Sigmoid colon (tissue), 7 donors: Measurements from ENCODE around the gene GBX1. TPM values are rescaled to one million over a fixed set of nuclear protein-coding genes. Genes with fewer than 3 reads are reported as not detected.
A peak's percentile ranks its signal among the peaks of the same experiment; 100 is the strongest.

Source experiments
- DNase-seq: peaks from one replicate; pipeline ENCODE4 v3.0.0-alpha.2; 2019
- H3K27ac ChIP-seq, 4 donors: fragments of 200-600 bp; sonication (generic); one replicate each; pipeline ENCODE4 v1.5.1; 2016 to 2019; ENCODE audit warnings: mild to moderate bottlenecking in 1 of 4
- H3K27me3 ChIP-seq, 3 donors: fragments of 200-600 bp; sonication (generic); one replicate each; pipeline ENCODE4 v1.5.1; 2019; ENCODE audit warnings: mild to moderate bottlenecking in 1 of 3
- H3K36me3 ChIP-seq, 4 donors: fragments of 200-600 bp; sonication (generic); one replicate each; pipeline ENCODE4 v1.5.1; 2016 to 2019
- H3K4me1 ChIP-seq, 4 donors: fragments of 200-600 bp; sonication (generic); one replicate each; pipeline ENCODE4 v1.5.1; 2017 to 2019
- H3K4me3 ChIP-seq, 4 donors: fragments of 200-600 bp; sonication (generic); one replicate each; pipeline ENCODE4 v1.5.1; 2017 to 2019; ENCODE audit warnings: mild to moderate bottlenecking in 2 of 4, moderate library complexity in 1 of 4
- H3K9me3 ChIP-seq, 4 donors: fragments of 200-600 bp in 3 of 4; sonication (generic) in 3 of 4; one replicate each; pipeline versions ENCODE4 v1.5.1 to v1.6.1; 2013 to 2019
- CTCF ChIP-seq, 4 experiments: fragments of 450-650 bp in 3 of 4; fragments of 200-600 bp in 1 of 4; IDR thresholded peaks; one replicate each; pipeline ENCODE4 v1.5.1; 2016 to 2019; ENCODE audit warnings: antibody characterized with exemption in 4 of 4, mild to moderate bottlenecking in 3 of 4, moderate library complexity in 2 of 4
- EP300 ChIP-seq, 4 donors: sonication (generic); formaldehyde crosslinking; IDR thresholded peaks; one replicate each; pipeline ENCODE4 v1.6.1; 2017; ENCODE audit warnings: antibody characterized with exemption in 4 of 4
- POLR2A ChIP-seq, 2 donors: fragments of 450-650 bp; IDR thresholded peaks; one replicate each; pipeline ENCODE4 v1.6.1; 2016; ENCODE audit warnings: antibody characterized with exemption in 2 of 2, mild to moderate bottlenecking in 2 of 2, moderate library complexity in 2 of 2
- POLR2AphosphoS5 ChIP-seq, 4 donors: sonication (generic); formaldehyde crosslinking; IDR thresholded peaks; one replicate each; pipeline ENCODE4 v1.6.1; 2017; ENCODE audit warnings: antibody characterized with exemption in 4 of 4
- WGBS, 2 donors: extraction: QIAGEN DNeasy Blood & Tissue Kit; methylation state at CpG; one replicate each; pipeline ENCODE4 v1.1.7; 2013; 5-methylcytosine and 5-hydroxymethylcytosine counted together
- intact Hi-C: fragments of 100-400 bp; cut with DNase I; formaldehyde crosslinking; loops from one replicate; pipeline ENCODE4 v1.15.1; 2023
- polyA plus RNA-seq, 3 donors: library from polyadenylated mRNA; stranded (reverse); fragments of 200-250 nt; gene quantifications; one replicate each; pipeline ENCODE4 v1.2.3, GENCODE V29; 2013
- total RNA-seq, 4 donors: library from RNA; depleted of rRNA; stranded (reverse); fragments of >200 nt; gene quantifications; one replicate each; pipeline ENCODE4 v1.1.0, GENCODE V29; 2016
- donor health status: healthy with polysubstance abuse.
- donor health status: Bipolar disorder and iron deficiency.
- donor health status: healthy.

GBX1 gene
- total and polyA plus RNA-seq, 7 donors: not detected

- H3K27ac ChIP-seq: no peak overlapping the region
- no peak for DNase-seq
- H3K9me3 ChIP-seq: no peaks in the 10 kb centered on the region
- TF ChIP-seq CTCF (IDR thresholded peaks at IDR 0.05) (peak in 2 of 4 experiments; percentile 47 to 58), POLR2AphosphoS5 (IDR thresholded peaks at IDR 0.05) (no peak), EP300 (IDR thresholded peaks at IDR 0.05) (no peak)
- no peaks in the 10 kb centered on the region for H3K36me3 ChIP-seq
- peaks cover 26 to 66% (median 41%) of the 10 kb centered on the region in 3 donors for H3K27me3 ChIP-seq
- H3K4me1 ChIP-seq: peaks cover 0 to 19% (median 17%) of the 10 kb centered on the region in 4 donors
- WGBS, 2 donors: 1 to 3% methylated on average over 52 of the region's 52 CpGs
- intact Hi-C loops: no loop called here
- peak overlapping the region; percentile 7 to 55 (median 42) for H3K4me3 ChIP-seq
Measured at GRCh38 chr7:151168003-151168786, 701 bp upstream of the GBX1 start.

- Histone ChIP-seq H3K36me3 (no peaks in the 10 kb centered on the region), H3K9me3 (no peaks in the 10 kb centered on the region), H3K27ac (no peak overlapping the region), H3K4me3 (peak overlapping the region in 3 of 4 donors; percentile 37 to 55 (median 48)), H3K27me3 (peaks cover 26 to 64% (median 45%) of the 10 kb centered on the region in 3 donors), H3K4me1 (peaks cover 0 to 19% (median 17%) of the 10 kb centered on the region in 4 donors)
- intact Hi-C loops: no loop called here
- TF ChIP-seq POLR2A (IDR thresholded peaks at IDR 0.05) (no peak), POLR2AphosphoS5 (IDR thresholded peaks at IDR 0.05) (no peak), EP300 (IDR thresholded peaks at IDR 0.05) (no peak), CTCF (IDR thresholded peaks at IDR 0.05) (no peak)
- WGBS, 2 donors: 10 to 11% methylated on average over 31 of the region's 31 CpGs
- no peak for DNase-seq
Measured at GRCh38 chr7:151166629-151167196, 781 bp downstream of the GBX1 start.

- Histone ChIP-seq H3K4me3 (no peak overlapping the region), H3K9me3 (no peaks in the 10 kb centered on the region), H3K27ac (no peak overlapping the region), H3K4me1 (peaks cover 0 to 4% (median 3%) of the 10 kb centered on the region in 4 donors), H3K27me3 (peaks cover 12 to 51% (median 21%) of the 10 kb centered on the region in 3 donors), H3K36me3 (no peaks in the 10 kb centered on the region)
- intact Hi-C loops: no loop called here
- TF ChIP-seq CTCF (IDR thresholded peaks at IDR 0.05) (no peak), POLR2A (IDR thresholded peaks at IDR 0.05) (no peak), EP300 (IDR thresholded peaks at IDR 0.05) (no peak), POLR2AphosphoS5 (IDR thresholded peaks at IDR 0.05) (no peak)
- 57 to 79% methylated on average over 1 of the region's 1 CpG for WGBS, 2 donors
- no peak for DNase-seq
Measured at GRCh38 chr7:151161757-151162156, 5.7 kb downstream of the GBX1 start.

- Histone ChIP-seq H3K4me3 (no peak overlapping the region), H3K36me3 (no peaks in the 10 kb centered on the region), H3K27me3 (peaks cover 0 to 32% (median 25%) of the 10 kb centered on the region in 3 donors), H3K4me1 (no peaks in the 10 kb centered on the region), H3K27ac (no peak overlapping the region), H3K9me3 (no peaks in the 10 kb centered on the region)
- TF ChIP-seq POLR2AphosphoS5 (IDR thresholded peaks at IDR 0.05) (no peak), EP300 (IDR thresholded peaks at IDR 0.05) (no peak), POLR2A (IDR thresholded peaks at IDR 0.05) (no peak)
- intact Hi-C loops: no loop called here
- DNase-seq: no peak
- WGBS, 2 donors: 18 to 65% methylated on average over 7 of the region's 7 CpGs
Measured at GRCh38 chr7:151157645-151158329, 9.7 kb downstream of the GBX1 start.
